Pons (tissue), 1 donor: Measurements from ENCODE around the gene OGN.

Experiments used
- DNase-seq: peaks from one replicate; pipeline ENCODE4 v3.0.0-alpha.2; 2016; ENCODE audit warnings: low spot score

The OGN gene

DNA sequence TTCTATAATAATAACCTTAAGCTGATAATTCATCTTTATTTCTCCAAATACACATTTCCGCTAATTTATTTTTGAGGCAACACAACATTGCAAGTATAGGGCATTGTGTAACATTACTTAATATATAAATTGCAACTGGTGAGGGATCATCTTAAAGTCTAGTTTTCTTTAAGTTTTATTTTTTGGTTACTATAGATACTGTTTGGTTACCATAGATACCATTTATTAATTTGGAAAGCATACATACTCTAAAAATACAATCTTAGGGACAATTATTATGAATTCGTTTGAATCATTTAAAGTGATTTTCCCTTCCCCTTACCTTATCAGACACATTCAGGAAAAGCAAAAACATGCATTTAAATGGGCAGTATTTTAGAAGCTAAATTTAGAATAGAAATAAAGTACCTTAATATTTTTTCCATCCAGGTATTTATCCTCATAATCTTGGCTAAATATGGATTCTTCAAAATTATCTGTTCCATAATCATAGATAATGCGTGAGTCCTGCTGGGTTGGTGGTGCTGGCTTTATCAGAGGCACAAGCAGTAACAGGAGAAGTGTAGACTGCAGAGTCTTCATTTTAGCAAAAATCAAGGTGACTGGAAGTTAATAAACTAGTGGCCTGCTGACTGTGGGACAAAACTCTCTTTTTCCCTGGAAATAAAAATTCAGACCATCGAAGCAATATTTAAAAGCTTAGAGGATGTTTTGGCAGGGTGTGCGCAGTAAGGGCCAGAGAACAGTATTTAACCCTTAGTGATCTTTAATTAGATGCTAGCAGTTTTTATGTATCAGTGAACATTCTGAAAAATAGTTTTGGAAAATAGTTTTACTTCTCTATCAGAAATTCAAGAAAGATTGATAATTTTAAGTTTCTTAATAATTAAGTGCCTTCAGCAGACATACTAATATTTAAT, 1.3 kb downstream of the OGN start:
- DNase-seq = no peak

DNA sequence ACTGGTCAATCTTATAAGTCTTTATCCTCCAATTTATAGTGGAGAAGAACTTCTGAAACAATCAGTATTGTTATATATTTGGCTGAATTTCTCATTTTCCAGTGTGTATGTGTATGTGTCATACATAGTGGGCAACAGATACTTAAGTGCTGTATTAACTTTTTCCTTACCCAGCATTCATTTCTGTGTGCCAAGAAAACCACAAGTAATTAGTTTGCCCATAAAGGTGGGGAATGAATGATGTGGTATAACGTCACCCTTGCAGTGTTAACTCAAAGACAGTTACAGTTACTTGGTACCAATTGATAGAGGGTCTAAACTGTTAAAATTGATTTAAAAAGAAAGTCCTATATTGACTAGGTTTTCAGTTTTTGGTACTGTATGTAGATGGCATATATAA, 2.0 kb downstream of the OGN start:
- DNase-seq = no peak

DNA sequence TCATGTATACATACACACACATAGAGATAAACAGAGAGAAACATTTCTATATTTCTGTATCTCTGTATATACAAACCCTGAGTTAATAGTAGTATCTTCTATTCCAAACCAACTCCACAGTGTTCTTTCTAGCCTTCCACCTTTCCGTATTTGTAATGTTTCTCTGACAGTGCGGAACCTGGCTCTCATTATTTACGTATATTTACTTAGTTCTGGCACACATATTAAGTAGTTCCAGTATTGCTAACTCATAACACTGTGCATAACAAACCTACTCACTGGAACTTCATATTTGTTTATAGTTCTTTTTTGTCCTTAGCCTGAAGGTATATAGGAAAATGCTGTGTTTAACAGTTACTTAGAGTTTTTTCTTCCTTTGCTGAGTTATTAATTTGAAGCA, 6.5 kb downstream of the OGN start:
- no peak for DNase-seq

DNA sequence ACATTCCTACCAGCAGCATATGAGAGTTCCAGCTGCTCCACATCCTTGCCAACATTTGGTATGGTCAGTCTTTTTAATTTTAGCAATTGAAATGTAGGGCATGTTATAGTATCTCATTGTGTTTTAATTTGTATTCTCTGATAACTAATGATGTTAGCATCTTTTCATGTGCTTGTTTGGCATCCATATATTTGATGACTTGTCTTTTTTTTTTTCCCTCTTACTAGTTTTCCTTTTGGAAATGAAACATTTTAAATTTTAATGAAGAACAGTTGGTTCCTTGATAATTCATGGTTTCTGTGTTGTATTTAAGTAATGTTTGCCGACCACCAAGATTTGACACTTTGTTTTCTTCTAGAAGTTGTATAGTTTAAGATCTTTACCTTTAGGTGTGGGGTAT, 8.8 kb downstream of the OGN start:
- DNase-seq = no peak

DNA sequence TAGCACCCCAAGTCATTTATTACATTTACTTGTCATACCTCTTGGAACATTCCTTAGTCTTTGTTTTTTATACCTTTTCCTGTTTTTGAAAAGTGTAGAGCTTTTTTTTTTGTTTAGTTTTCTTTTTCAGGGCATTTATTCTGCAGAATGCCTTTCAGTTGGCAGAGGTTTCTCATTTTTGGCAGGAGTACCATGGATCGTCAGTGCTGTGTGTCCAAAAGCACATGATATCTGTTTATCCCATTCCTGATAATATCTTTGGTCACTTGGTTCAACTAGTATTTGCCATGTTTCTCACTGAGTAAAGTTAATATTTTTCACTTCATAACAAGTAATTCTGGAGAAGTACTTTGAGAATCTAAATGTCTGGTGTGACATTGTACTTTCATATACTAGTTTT, 10.7 kb downstream of the OGN start:
- DNase-seq = no peak

DNA sequence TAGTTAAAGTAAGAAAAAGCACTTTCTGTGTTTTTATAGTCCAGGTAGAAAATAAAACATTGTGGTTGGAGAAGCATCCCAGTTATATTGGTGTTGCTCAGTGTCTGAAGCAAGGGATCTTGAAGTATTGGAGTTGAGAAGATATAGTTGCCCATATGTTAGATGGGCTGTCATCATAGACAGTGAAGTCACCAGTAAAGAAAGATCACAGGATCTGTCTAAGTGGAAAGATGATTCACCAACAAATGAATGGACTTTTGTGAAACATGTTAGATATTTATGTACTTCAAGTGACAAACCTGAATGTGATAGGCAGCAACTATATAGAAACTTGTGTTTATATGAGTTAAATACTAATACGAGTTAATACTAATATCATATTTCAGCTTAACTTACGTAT, 11.7 kb downstream of the OGN start:
- DNase-seq = no peak

DNA sequence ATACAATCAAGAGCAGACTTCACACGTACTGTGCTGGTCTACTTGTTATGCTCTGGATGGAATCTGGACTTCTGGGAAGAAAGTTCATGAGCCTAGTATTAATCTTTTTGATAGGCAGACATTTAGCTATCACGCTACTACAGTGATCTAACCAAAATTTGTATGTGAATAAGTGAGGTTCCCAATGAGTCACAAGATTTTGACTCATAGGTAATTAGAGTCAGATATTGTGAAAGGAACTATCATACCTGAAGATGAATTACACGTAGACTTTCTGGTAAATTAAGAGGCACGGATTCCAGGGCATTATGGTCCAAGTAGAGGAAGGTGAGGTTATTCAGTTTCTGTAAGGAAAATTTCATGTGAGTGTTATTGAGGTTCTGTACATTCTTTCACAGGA, 18.4 kb downstream of the OGN start:
- no peak for DNase-seq

DNA sequence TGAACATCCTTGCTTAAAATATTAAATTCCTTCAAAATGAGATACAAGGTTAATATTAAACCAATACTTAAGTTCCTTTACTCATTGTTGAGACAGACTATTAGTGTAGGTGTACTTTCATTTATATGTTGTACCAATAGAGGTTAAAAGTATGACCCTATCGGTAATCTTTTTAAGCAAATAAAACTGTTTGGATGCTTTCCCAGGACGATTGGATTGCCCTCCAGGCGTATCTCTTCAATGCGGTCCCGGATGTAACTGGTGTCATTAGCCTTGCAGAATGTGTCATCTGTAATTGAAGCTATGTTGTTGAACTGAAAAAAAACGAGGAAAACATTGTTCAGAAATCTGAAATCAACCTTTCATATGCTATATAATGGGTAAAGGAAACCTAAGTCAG, 18.9 kb downstream of the OGN start:
- DNase-seq = no peak

DNA sequence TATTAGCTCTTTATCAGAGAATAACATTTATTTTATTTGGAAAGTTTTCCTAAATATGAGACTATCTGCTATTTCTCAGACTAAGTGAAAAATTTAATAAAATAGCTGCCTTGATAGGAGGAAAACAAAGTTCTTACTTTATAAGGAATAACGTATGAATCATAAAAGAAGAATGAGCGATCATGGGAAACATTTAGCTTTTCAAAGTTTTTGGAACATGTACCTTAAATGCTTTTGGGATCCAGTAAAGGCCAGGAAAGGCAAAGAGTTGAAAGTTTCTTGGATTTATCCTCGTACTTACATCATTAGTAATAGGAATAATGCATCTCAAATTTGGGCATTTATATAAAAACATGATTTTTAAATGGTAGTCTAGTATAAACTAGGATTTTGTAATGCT, 19.4 kb downstream of the OGN start:
- DNase-seq = no peak

DNA sequence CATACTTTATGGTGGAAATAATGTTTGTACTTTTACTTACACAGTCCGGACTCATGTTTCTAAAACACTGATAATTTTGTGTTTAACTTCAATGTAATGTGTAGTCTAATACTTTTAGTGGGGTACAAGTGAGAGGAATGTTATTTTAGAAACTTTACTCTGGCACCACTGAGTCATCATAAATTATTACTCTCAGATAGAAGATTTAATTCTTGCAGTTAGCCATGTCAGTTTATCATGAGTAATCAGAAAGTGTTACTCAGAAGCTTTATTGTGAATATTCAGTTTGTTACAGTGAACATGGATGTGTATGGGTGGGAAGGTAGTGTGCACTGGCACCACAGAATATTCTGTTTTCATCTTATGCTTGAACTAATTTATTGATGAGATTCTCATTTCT, 20.0 kb downstream of the OGN start:
- no peak for DNase-seq

DNA sequence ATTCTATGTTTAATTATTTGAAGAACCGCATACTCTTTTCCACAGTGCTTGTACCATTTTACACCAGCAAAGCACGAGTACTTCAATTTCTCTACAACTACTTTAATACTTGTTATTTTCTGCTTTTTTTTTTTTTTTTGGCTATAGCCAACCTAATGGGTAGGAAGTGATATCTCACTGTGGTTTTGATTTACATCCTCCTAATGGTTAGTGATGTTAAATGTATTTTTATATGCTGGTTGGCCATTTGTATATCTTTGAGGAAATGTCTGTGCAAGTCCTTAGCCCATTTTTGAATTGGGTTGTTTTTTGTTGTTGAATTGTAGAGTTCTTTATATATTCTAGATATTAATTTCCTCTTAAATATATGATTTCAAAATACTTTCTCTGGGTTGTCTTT, 22.6 kb downstream of the OGN start:
- no peak for DNase-seq

DNA sequence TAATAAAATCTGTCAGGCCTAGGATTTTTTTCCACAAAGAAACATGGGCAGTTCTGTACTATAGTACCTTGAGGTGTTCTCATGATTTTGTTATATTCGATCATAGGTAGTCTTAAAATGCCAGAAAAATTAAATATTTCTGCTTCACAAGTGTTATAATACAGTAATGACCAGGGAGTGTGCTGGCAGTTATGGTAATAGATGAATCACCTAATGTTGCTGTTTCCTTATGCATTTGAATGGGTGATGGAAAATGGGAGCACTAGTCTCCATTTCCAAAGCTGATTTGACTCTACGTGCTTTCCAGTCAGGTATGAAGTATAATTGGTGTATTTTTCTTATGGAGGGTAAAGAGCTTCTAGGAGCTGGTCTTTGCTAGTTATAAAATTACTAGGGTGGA, 23.8 kb downstream of the OGN start:
- no peak for DNase-seq

DNA sequence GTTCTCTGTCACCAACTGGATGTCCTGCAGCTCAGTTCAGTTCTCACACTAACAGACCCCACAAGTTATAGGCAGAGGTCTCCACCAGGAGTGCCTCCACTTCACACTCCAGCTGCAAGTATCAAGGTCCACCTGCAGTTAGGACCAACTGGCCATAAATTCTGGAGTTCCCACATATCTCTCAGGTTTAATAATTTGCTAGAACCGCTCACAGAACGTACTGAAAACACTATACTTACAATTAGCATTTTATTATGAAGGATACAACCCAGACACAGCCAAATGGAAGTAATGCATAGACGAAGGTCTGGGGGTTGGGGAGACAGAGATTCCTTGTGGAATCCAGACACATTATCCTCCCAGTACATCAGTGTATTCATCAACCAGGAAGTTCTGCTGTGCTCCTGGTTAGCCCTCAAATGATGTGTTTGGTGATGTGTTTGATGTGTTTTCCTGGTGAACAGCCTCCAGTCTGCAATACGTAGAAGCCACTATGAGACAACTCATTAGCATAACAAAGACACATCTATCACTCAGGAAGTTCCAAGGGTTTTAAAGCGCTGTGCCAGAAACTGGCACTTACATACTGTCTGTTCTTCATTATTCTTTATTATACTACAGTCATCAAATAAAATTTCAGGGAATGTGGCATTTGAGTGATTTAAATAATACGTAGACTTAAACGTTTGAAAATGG, 25.4 kb downstream of the OGN start:
- DNase-seq = no peak

DNA sequence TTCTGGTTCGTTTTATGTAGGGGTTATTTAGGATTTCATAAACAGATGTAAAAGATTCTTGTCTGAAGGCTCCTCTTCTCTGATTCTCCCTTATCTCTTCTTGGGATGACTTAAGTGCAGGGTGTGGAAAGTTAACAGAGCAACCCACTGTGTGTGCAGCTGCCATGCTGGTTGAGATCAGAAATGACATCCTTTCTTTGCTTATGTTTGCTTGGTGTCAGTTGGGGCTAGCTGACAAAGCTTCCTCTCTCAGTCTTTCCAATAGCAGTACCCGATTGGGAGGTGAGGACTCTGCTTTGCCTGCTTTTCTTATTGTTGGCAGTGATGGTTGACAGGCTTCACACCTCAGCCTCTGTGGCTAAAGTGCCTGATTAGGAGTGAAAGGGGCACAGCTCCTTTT, 26.5 kb downstream of the OGN start:
- DNase-seq = no peak

DNA sequence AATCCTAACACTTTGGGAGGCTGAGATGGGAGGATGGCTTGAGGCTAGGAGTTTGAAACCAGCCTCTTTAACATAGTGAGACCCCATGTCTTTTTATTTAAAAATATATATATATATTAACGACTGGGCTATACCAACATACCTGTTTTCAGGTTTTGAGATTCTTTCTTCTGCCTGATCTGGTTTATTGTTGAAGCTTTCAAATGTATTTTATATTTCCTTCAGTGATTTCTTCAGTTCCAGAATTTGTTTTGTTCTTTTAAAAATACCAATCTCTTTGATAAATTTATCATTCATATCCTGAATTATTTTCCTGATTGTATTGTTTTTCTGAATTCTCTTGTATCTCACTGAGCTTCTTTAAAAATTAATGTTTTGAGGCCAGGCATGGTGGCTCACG, 31.2 kb downstream of the OGN start:
- DNase-seq = no peak

DNA sequence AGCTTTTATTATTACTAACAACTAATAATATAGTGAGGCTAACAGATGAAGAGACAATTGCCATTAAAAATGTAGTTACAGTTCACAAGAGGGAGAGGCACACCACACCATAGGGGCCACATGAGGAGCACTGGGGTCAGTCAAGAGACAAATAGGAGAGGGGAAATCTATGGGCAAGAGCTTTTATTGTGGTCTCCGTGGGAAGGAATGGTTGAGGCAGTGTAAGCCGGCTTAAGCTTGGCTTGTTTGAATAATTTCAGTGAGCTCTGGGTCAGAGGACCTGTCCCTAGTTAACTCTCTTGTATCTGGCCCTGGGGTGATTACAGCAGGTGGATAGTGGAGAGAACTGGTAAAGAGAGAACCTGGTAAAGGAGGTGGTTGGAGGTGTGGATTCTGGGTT, 35.3 kb downstream of the OGN start:
- DNase-seq = no peak

DNA sequence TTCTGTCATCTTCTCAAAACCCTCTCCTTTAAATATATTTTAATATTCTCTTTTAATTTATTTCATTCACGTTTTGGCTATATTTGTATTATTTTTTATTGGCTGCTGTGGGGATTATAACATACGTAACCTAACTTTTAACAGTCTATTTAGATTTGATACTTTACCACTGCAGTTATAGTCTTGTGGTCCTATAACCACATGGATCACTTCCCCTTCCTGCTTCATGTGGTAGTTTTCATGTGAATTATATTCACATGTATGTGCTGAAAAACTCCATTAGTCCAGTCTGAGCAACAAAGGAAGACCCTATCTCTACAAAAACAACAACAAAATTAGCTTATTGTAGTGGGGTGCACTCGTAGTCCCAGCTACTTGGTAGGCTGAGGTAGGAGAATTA, 44.3 kb downstream of the OGN start:
- no peak for DNase-seq

DNA sequence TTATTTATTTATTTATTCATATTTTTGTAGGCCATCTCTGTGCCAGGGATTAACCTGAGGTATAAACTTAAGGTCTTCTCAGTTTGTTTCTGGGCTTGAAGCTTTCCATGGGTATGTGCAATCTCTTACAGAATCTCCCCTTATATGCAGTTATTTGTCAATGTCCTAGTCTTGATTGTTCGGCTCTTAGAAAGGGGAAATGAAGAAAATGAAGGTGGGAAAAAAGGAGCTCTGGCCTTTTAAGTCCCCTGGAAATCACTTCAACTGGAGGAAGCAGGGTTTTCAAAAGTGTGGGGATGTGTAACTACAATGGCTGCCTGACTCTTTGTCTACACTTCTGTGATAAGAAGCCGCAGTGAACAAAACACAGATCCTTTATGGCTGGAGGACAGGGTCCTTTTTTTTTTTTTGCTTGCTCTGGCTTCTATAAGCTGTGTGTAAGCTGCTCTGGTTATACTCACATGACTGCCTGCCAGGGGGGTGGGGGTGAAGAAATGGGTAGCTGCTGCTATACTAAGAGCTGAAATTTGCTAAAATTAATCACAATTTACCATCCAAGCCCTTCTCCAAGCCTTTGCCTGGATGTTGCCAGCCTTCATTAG, 44.9 kb downstream of the OGN start:
- DNase-seq = no peak

DNA sequence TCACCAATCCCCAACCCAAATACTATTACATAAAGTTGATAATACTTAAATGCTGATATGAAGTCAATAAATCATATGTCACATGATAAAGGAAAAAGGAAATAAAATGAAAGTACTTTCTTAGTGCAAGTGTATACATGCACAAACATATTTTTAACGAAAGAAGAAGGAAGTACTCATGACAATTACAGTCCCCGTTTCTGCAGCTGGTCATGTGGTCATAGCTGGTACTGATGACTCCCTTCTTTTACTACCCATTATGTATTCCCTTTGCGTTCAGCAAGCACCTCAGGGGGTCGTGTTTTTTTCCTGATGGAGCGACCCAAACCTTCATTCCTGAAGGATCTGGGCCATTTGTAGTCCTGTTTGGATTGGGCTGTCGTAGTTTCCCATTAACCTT, 51.3 kb downstream of the OGN start:
- no peak for DNase-seq

DNA sequence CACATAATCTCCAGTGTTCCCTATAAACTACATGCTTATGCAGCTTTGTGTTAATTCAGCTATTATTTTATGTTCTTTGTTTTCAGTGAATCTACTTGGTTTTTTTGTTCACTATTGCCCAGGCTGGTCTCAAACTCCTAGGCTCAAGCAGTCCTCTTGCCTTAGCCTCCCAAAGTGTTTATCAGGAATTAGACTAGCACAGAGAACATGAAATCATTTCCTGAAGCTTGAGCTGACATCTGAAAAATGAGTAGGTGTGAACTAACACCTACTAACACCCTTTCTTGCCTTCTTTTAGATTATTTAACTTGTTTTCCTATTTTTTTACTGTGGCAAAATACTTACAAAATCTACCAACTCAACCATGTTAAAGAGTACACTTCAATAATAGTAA, 53.6 kb downstream of the OGN start:
- DNase-seq = no peak

DNA sequence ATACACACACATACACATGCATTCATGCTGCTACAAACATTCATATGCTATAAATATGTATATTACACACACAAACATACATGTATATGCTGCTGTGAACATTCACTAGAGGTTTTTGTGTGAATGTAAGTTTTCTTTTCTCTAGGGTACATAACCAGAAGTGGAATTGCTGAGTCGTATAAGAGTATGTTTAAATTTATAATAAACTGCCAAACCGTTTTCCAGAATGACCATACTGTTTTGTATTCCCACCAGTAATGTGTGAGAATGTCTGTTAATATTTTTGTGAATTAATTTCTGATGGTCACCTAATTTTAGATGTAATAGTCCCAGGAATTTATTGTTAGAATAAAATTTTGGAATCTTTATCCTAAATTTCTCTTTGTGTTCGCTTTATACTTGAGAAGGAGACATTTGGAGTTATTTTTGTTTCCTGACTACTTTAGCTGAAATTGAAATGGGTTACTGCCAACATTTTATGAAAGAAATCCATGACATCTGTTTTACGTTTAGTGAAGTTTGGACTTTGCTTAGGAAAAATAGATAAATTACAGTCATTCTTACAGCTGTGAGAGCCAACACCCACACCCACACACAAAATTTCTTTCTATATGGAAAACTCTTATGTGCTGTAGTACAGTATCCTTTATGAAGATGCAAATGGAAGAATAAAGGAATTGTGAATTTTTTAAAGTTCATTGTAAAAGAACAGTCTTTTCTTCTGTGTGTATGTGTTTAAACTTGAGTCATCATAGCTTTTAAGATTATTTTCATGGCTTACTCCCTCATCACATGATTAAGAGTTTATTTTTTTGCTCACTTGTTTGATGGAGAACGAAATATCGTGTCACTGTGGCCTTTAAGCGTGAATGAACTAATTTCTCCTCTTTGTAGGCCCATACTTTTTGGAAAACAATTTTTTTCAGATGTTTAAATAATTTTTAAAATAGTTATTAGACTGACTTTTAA, 54.3 kb downstream of the OGN start:
- no peak for DNase-seq

DNA sequence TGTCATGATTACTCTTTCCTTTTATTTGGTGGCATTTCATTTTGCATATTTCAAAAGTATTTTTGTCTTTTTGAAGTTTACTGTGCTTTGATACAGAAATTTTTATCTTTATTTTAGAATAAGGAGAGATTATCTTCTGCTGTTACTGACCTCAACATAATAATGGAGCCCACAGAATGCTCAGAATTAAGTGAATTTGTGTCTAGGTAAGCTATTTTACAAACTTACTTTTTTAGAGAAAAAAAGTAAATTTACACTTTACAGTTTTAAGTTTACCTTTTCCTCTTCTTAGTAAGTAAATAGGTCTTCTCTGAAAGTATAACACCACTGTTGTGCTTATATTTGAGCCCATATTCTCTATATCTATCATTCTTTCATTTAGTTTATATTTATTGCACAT, 58.8 kb downstream of the OGN start:
- DNase-seq = no peak
